Right renal cortex interstitium (tissue), 3 donors: ENCODE data around the gene SFRP5. TPM values are rescaled to one million over a fixed set of nuclear protein-coding genes. Genes with fewer than 3 reads are reported as not detected.

ENCODE experiments used
- polyA plus RNA-seq, 3 donors: library from polyadenylated mRNA; unstranded; fragments of 120-200 nt; gene quantifications; one replicate each; pipeline ENCODE4 v1.2.1, GENCODE V29; 2013; ENCODE audit not compliant: insufficient read length in 3 of 3

The SFRP5 gene
- polyA plus RNA-seq, 3 donors: 0.07 to 0.16 (median 0.08) TPM

Other genes with a start within 250 kb of the SFRP5 start
- under 1 TPM; 0.22 to 0.54 (median 0.40) TPM for gene ANKRD2, start 199.2 kb downstream of the SFRP5 start, polyA plus RNA-seq
- gene HOGA1, start 187.6 kb downstream of the SFRP5 start, polyA plus RNA-seq: 10 to 100 TPM; 35.9 to 47.1 (median 45.2) TPM
- gene C10orf62, start 182.3 kb downstream of the SFRP5 start, polyA plus RNA-seq: under 1 TPM; 0.28 to 0.35 (median 0.33) TPM
- gene MORN4, start 138.5 kb downstream of the SFRP5 start, polyA plus RNA-seq: 10 to 100 TPM; 20.3 to 24.2 (median 24.0) TPM
- 10 to 100 TPM; 20.3 to 22.0 (median 20.3) TPM for gene PI4K2A, start 131.3 kb downstream of the SFRP5 start, polyA plus RNA-seq
- 1 to 10 TPM; 4.1 to 4.7 (median 4.4) TPM for gene AVPI1, start 84.8 kb downstream of the SFRP5 start, polyA plus RNA-seq
- 10 to 100 TPM; 43.2 to 46.2 (median 44.4) TPM for gene MARVELD1, start 58.3 kb downstream of the SFRP5 start, polyA plus RNA-seq
- 10 to 100 TPM; 21.4 to 22.6 (median 22.6) TPM for gene ZFYVE27, start 34.9 kb downstream of the SFRP5 start, polyA plus RNA-seq
- under 1 TPM; 0.42 to 0.51 (median 0.50) TPM for gene GOLGA7B, start 77.8 kb upstream of the SFRP5 start, polyA plus RNA-seq